EL (cell line): ENCODE measurements around the gene HEG1.
A peak's percentile ranks its signal among the peaks of the same experiment; 100 is the strongest.

ENCODE experiments used
- DNase-seq: peaks from one replicate; pipeline ENCODE4 v3.0.0-alpha.2; 2016

HEG1 gene

DNA sequence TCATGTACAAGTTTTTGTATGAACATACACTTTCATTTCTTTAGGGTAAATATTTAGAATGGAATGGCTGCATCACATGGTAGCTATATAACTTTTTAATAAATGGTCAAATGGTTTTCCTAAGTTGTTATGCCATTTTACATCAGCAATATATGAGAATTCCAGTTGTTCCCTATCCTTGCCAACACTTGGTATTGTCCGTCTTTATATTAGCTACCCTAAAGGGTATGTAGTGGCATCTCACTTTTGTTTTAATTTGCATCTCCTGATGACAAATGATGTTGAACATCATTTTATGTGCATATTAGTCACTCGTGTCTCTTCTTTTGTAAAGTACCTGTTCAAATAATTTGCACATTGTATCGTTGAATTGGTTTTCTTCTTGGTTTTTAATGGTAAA is 118.7 kb downstream of the HEG1 start:
- DNase-seq: no peak

DNA sequence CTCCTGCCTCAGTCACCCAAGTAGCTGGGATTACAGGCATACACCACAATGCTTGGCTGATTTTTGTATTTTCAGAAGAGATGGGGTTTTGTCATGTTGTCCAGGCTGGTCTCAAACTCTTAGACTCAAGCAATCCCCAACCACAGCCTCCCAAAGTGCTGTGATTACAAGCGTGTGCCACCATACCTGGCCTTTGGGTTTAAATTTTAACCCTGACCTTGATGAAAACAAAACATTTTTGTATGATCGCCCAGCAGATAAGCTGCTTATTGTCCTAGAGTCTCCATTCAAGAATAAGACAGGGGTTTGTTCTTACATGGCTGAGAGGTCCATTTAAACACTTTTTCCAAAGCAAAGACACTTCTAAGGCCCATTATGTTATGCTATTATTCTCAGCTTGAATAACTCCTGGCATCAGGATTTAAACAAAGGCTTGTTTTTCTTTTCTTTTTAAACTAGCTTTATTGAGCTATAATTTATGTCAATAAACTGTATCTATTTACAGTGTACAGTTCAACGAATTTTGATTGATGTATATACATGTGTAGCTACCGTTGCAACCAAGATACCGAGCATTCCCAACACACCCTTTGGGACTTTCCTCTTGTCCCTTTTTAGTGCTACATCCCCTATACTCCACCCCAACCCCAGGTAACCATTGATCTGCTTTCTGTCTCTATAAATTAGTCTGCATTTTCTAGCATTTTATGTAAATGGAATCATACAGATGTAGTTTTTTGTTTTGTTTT is 119.8 kb downstream of the HEG1 start:
- DNase-seq: no peak

DNA sequence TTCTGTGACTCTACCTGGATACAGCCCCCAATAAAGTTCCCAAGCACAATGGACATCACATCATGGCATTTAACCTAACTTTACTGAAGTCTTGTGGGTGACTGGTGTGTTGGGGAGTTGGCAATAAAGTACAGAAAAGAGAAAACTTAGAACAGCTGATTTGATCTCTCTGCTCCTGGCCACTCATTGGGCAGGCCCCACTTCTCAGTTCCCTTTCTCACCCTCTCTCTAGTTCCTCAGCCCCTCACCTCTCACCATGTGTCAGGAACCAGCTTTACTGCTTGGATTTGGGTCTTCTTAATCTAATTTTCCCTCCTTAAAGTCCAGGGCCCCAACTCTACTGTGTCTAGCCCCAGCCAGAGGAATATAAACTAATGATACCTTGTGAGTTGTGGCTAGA is 120.5 kb downstream of the HEG1 start:
- DNase-seq: no peak

DNA sequence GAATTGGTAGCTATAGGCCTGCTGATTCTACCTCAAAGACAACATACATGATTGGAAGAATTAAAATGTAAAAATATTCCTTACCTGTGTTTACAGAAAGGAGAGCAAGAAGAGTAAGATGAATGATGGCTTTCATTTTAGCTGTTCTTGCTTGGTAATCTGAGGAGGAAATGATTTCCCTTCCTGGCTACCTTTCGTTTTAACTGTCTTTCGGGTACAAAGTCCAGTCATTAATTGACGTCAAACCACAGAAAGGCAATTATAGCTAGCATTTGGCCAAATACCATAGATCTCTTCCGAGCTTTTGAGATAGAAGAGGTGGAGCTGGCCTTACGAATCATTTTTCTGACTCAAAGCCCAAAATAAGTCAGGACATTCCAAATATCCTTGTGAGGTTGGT is 121.2 kb downstream of the HEG1 start, which contains the start of gene MUC13:
Gene MUC13, minus strand, starts transcription at position 175 of the 400 bp plus-strand sequence. Its CDS starts 39 bp downstream, at position 136.
- DNase-seq: no peak

DNA sequence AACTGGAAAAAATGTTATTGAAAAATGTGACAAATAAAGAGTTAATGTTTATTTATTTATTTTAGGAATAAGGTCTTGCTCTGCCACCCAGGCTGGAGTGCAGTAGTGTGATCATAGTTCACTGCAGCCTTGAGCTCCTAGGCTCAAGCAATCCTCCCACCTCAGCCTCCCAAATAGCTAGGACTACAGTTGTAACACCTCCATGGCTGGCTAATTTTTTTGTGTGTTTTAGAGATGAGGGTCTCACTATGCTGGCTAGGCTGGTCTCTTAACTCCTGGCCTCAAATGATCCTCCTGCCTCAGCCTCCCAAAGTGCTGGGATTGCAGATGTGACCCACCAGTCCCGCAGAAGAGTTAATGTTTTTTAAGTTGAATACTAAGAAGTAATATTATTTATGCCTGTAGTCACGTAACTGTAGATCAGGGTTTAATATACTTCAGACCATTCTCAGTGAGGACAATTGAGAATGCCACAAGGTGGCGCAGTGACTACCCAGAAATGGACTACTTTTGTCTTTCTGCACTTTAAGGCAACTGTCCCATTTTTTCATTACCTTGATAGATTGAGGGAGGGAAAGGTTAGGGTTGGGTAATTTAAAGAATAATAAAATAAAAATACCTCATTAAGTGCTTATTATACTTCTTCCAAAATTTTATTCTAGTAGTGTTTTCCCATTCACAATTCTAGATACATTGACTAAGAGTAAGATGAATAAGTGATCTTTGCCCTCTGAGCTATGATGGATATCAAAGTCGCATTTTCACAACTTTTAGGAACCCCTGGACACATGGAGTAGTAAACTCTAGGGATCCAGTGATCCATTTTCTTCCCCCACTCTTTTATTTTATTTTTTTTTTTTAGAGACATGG is 127.2 kb downstream of the HEG1 start:
- peak; percentile 71 for DNase-seq

DNA sequence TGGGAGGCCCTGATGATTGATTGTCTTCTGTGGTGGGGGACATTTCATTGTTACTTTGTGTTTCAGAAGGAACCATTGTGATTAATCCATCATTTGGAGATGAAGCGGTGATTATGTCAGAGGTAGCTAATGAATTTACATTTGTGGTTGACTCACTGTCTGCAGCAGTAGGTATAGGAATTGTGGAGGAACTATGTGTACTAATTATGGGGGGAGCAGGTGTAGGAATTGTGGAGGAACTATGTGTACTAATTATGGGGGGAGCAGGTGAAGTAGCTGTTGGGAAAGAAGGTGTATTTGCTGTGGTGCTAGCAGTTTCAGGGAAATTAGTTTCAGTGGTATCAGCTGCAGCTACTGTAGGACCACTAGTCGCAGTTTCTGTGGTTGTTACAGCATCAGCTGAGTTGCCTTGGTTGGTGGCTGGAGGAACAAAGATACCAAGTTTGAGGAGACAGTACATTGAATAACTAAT is 128.2 kb downstream of the HEG1 start:
- DNase-seq: no peak

DNA sequence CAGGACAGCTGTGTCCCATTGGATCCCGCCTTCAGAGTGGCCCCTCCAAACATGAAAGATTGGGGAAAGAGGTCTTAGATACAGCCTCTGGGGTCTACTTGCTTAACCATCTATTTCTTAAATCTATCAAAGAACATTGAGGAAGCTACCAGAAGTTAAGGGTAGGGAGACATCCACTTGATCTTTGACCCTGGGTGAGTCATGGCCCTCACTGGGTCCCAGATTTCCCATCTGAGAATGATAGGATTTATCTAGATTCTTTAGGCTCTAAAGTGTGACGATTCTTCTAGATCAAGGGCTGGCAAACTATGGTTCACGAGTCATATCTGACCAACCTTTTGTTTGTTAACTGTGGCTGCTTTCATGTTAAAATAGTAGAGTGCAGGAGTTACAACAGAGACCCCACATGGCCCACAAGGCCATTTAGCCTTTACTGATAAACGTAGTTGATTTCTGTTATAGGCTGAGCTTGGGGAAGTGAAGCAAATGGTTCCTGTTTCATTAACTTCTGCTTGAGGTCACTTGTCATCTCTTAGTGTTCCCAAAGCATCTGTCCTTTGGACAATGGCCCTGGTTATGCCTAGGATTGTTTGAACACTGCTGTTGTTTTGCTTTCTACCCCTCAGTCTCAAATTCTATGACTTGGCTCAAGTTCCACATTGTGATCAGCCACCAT is 129.2 kb downstream of the HEG1 start:
- peak; percentile 11 for DNase-seq

DNA sequence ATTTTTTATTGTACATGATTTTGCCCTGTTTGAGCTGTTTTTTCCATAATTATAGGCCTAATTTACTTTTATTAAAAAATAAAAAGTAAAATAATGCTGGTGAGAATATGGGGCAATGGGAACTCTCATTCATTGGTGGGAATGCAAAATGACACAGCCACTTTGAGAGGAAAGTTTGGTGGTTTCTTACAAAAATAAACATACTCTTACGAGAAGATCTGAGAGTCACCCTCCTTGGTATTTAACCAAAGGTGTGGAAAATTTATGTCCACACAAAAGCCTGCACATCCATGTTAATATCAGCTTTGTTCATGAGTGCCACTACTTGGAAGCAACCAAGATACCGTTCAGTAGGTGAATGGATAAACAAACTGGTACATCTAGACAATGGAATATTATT is 131.1 kb downstream of the HEG1 start:
- peak; percentile 10 for DNase-seq

DNA sequence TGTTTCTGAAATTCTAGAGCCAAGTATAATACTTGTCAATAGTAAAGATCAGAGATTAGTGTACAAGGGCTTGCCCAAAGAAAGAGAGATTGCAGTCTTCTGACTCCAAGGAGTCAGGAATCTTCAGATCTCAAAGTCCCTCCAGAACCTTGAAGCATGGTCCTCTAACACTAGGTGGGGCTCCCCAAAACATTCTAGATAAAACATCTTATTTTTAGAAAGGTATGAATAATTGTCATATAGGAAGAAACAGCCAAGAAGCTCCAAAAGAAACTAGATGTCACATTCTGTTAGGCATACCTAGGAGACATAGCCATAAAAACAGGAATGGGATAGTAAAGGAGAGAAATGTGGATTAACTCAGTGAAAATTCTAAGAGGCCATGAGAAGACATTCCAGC is 132.0 kb downstream of the HEG1 start:
- peak; percentile 5 for DNase-seq

DNA sequence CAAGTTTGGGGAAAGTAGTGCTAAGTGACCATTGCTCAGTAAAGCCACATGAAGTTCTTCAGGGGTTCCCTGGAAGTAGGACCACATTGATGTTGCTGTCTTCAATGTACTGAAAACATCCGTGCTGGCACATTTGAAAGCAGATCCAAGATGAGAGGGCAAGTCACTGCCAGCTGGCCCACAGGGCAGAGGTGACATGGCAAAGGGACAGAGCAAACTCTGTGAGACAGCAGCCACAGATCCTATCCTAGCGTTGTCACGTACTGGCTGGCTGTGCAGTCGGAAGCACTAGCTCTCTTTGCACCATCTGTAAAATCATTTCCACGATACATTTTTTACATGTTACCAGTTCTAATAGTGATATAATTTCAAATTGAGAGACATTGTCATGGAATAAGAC is 135.1 kb downstream of the HEG1 start:
- DNase-seq: no peak

DNA sequence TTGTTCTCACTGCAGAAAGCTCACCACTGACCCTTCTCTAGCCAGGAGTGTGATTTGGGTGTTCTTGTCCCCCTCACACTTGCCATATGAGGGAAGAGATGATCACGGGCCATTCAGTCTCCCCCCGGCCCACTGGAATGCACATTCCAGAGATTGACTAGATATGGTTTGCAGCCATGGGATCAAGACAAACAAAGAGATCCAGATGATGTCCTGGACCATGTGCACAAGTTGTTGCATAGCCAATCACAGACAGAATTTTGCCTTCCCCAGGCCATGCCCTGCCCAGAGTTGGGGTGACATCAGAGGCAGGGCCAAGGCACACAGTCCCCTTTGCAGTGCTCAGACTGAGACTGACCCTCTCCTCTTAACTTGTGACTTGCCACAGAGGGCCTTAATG is 136.0 kb downstream of the HEG1 start:
- peak; percentile 58 for DNase-seq

DNA sequence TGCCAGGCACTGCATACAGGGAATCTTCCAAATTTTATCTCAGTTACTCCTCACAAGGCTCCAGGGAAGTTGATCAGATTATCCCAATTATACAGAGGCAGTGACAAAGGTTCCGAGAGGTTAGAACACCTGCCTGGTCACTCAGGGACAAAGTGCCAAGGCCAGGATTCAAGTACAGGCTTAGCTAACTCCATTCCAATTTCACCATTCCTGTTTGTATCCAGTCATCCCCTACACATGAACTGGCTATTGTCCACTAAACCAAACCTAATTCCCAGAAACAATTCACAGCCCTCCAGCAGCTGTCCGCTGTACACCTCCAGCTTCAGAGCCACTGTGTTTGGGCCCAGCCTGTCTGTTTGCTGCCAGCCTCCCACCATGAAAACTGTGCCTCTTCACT is 137.3 kb downstream of the HEG1 start:
- DNase-seq: no peak

DNA sequence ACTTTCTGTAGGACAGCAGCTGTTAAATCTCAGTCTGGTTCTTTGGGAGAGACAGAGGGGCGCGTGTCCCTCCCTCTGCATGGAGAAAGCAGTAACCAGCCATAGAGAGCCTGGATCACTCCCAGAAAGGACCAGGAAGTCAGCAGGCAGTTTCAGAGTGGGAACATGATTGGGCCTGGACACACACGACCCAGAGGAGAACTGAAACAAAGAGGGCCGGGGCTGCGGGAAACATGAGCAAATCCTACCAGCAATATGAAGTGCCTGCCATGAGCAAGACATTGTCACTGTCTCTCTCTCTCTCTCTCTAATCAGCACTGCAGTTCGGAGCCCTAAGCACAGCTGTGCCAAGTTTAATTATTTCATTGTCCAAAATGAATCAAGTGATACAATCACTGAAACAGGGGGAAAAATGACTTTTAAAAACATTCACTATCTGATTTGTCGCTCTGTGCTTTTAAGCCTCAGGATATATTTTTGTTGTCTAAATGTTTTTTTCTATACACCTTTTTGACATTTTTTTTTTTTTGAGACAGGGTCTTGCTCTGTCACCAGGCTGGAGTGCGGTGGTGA is 138.9 kb downstream of the HEG1 start:
- no peak for DNase-seq
